IMR-90 (cell line): ENCODE results near the gene GNAT1.

Experiments
- FOS ChIP-seq: fragments of 150-350 bp; IDR thresholded peaks from 2 replicates; pipeline ENCODE4 v1.6.1; 2016; ENCODE audit warnings: low read depth, low read length
- MAFK ChIP-seq: IDR thresholded peaks from 2 replicates; pipeline ENCODE4 v1.6.1; 2012; ENCODE audit warnings: low read depth, low read length, improper control_type of control experiment
- MXI1 ChIP-seq: IDR thresholded peaks from 2 replicates; pipeline ENCODE4 v1.6.1; 2012; ENCODE audit warnings: low read depth, mild to moderate bottlenecking, low read length, moderate library complexity, borderline replicate concordance
- POLR2A ChIP-seq: IDR thresholded peaks from 2 replicates; pipeline ENCODE4 v1.6.1; 2012; ENCODE audit warnings: mild to moderate bottlenecking, low read depth, low read length
- RAD21 ChIP-seq: IDR thresholded peaks from 2 replicates; pipeline ENCODE4 v1.6.1; 2012; ENCODE audit warnings: low read length, improper control_type of control experiment
- RFX5 ChIP-seq: IDR thresholded peaks from 2 replicates; pipeline ENCODE4 v1.8.0; 2012; ENCODE audit warnings: low read depth, mild to moderate bottlenecking, low read length, moderate library complexity
- SMC3 ChIP-seq: fragments of 150-350 bp; IDR thresholded peaks from 2 replicates; pipeline ENCODE4 v1.6.1; 2016; ENCODE audit warnings: low read depth, mild to moderate bottlenecking, antibody characterized with exemption, low read length, moderate library complexity
- TF ChIP-seq, protein P1 (sequence below): conservative IDR thresholded peaks from 2 replicates; pipeline ENCODE4 v1.5.1; 2012; ENCODE audit warnings: mild to moderate bottlenecking, low read depth, low read length, improper control_type of control experiment
- TF ChIP-seq, protein P2 (sequence below): fragments of 150-350 bp; IDR thresholded peaks from 2 replicates; pipeline ENCODE4 v1.6.1; 2016; ENCODE audit warnings: low read depth, mild to moderate bottlenecking, low read length, moderate library complexity, borderline replicate concordance
- TF ChIP-seq, protein P3 (sequence below): fragments of 150-350 bp; IDR thresholded peaks from 2 replicates; pipeline ENCODE4 v1.6.1; 2017; ENCODE audit warnings: mild to moderate bottlenecking, antibody characterized with exemption, low read length, low read depth

DNA sequence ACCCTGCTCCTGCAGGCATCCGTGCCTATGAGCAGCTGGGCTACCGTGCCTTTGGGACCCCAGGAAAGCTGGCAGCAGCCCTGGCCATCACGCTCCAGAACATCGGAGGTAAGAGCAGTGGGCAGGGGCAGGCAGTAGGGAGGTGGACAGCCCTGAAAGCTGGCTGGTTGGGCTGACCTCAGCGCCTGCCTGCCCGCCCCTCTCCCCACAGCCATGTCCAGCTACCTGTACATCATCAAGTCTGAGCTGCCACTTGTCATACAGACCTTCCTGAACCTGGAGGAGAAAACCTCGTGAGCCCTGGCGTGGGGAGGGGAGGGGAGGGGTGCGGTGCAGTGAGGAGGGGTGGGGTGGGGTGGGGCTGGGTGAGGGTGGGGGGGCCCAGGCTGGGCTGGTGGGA lies 24.1 kb downstream of the GNAT1 start:
- no peak for TF ChIP-seq FOS
- TF ChIP-seq, protein P1, sequence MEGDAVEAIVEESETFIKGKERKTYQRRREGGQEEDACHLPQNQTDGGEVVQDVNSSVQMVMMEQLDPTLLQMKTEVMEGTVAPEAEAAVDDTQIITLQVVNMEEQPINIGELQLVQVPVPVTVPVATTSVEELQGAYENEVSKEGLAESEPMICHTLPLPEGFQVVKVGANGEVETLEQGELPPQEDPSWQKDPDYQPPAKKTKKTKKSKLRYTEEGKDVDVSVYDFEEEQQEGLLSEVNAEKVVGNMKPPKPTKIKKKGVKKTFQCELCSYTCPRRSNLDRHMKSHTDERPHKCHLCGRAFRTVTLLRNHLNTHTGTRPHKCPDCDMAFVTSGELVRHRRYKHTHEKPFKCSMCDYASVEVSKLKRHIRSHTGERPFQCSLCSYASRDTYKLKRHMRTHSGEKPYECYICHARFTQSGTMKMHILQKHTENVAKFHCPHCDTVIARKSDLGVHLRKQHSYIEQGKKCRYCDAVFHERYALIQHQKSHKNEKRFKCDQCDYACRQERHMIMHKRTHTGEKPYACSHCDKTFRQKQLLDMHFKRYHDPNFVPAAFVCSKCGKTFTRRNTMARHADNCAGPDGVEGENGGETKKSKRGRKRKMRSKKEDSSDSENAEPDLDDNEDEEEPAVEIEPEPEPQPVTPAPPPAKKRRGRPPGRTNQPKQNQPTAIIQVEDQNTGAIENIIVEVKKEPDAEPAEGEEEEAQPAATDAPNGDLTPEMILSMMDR: no peak
- TF ChIP-seq POLR2A: no peak
- TF ChIP-seq MXI1: no peak
- no peak for TF ChIP-seq RAD21
- TF ChIP-seq RFX5: no peak
- TF ChIP-seq, protein P2, sequence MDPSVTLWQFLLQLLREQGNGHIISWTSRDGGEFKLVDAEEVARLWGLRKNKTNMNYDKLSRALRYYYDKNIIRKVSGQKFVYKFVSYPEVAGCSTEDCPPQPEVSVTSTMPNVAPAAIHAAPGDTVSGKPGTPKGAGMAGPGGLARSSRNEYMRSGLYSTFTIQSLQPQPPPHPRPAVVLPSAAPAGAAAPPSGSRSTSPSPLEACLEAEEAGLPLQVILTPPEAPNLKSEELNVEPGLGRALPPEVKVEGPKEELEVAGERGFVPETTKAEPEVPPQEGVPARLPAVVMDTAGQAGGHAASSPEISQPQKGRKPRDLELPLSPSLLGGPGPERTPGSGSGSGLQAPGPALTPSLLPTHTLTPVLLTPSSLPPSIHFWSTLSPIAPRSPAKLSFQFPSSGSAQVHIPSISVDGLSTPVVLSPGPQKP: no peak
- TF ChIP-seq SMC3: no peak
- TF ChIP-seq, protein P3, sequence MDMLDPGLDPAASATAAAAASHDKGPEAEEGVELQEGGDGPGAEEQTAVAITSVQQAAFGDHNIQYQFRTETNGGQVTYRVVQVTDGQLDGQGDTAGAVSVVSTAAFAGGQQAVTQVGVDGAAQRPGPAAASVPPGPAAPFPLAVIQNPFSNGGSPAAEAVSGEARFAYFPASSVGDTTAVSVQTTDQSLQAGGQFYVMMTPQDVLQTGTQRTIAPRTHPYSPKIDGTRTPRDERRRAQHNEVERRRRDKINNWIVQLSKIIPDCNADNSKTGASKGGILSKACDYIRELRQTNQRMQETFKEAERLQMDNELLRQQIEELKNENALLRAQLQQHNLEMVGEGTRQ: no peak
- no peak for TF ChIP-seq MAFK
